ENCODE results near the gene LGALS9. TPM values are rescaled to one million over a fixed set of nuclear protein-coding genes. Genes with fewer than 3 reads are reported as not detected.
"Not testable (repeated sequence)": the region's sequence is repeated elsewhere in the genome, so short reads cannot be mapped to it uniquely, and the experiment has no call there.

Gene LGALS9
- total RNA-seq, 8 experiments from 2014 or later, result 0.16 to 21.7 (median 1.6) TPM

DNA sequence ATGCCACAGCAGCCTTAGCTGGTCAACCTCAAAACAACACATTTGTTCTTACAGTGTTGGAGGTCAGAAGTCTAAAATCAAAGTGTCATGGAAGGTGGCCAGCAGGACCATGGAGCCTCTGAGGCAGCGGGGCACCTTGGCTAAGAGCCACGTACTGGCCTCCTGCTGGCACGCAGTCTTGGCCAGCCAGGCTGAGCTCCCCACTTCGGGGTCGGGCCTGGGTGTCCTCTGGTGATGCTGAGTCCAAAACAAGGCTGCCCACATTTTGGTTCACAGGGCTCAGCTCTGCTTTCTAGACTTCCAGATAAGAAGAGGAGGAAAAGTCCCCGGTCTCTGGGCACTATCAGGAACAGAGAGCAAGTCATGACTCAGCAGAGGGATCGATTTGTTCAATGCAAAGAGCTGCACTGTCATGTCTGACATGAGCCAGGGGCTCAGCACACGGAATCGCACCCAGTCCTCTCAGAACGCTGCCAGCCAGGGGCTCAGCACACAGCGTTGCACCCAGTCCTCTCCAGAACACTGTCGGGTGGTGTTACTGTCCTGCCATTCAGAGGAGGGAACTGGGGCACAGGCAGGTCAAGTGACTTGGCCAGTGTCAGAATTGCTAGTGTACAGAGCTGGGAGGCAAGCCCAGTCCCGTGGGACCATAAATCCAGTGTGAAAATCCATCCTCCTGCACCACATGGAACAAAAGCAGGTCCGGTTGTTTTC, 2.5 kb downstream of the LGALS9 start:
- H3K4me1 ChIP-seq (replicated peaks in 1 of 2), result no peaks in the 10 kb centered on the region
- H3K4me3 ChIP-seq, result no peak overlapping the region
- 60 to 100% (median 84%) methylated on average over 1 to 9 of the region's 14 CpGs; no CpG with 5 or more reads in 4 of the 10 experiments for WGBS, 10 experiments
- in situ Hi-C loops (cut with MboI; ENCODE audit: low pct_unique_long_range_greater_than_20kb in 2 of 9, low sequenced_read_pairs in 9 of 9, unreplicated experiment in 9 of 9), result loop anchor here in 2 of 9 experiments (25.0 kb wide), 4 partner anchors 96 to 371 kb away; no protein-coding TSS in a partner anchor
- peak in 4 of 8 experiments; percentile 7 to 40 (median 24) for ATAC-seq (replicated peaks in 6 of 8)
- no peak overlapping the region for H3K27ac ChIP-seq

DNA sequence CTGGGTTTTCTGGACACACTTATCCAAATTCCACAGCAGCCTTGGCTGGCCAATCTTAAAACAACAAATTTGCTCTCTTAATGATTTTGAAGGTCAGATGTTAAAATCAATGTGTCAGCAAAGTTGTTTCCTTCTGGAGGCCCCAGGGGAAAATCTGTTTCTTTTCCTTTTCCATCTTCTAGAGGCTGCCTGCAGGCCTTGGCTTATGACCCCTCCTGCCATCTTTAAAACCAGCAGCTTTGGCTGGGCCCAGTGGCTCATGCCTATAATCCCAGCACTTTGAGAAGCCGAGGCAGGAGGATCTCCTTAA, 3.0 kb downstream of the LGALS9 start:
- H3K4me3 ChIP-seq, result no peak overlapping the region
- no peak overlapping the region for H3K27ac ChIP-seq
- ATAC-seq (replicated peaks in 6 of 8), result no peak
- no peaks in the 10 kb centered on the region for H3K4me1 ChIP-seq (replicated peaks in 1 of 2)
- in situ Hi-C loops (cut with MboI; ENCODE audit: low pct_unique_long_range_greater_than_20kb in 2 of 9, low sequenced_read_pairs in 9 of 9, unreplicated experiment in 9 of 9), result loop anchor here in 2 of 9 experiments (25.0 kb wide), 4 partner anchors 97 to 372 kb away; no protein-coding TSS in a partner anchor
- WGBS, 10 experiments, result 80 to 100% (median 83%) methylated on average over 1 of the region's 1 CpG; no CpG with 5 or more reads in 7 of the 10 experiments

DNA sequence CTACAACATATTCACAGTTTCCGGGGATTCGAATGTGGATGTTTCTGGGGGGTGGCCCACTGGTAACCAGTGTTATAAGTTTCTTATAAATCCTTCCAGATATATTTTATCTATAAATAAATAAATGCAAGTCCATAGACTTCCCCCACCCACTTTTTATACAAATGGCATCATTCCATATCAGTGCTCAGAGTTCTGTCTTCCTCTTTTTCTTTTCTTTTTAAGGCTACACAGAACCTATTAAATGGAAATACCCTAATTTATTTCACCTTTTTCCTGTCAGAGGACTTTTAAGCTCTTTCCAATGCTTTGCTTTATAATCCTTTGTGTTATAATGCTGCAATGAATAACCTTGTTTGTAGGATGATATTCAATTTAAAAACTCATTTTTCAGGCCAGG, 3.8 kb downstream of the LGALS9 start:
- Histone ChIP-seq H3K27ac (no peak overlapping the region), H3K4me3 (no peak overlapping the region), H3K4me1 (replicated peaks in 1 of 2) (no peaks in the 10 kb centered on the region)
- 93 to 100% (median 100%) methylated on average over 1 to 2 of the region's 2 CpGs; no CpG with 5 or more reads in 1 of the 10 experiments for WGBS, 10 experiments
- ATAC-seq (replicated peaks in 6 of 8), result no peak
- in situ Hi-C loops (cut with MboI; ENCODE audit: low pct_unique_long_range_greater_than_20kb in 2 of 9, low sequenced_read_pairs in 9 of 9, unreplicated experiment in 9 of 9), result loop anchor here in 2 of 9 experiments (25.0 kb wide), 4 partner anchors 97 to 372 kb away; no protein-coding TSS in a partner anchor

DNA sequence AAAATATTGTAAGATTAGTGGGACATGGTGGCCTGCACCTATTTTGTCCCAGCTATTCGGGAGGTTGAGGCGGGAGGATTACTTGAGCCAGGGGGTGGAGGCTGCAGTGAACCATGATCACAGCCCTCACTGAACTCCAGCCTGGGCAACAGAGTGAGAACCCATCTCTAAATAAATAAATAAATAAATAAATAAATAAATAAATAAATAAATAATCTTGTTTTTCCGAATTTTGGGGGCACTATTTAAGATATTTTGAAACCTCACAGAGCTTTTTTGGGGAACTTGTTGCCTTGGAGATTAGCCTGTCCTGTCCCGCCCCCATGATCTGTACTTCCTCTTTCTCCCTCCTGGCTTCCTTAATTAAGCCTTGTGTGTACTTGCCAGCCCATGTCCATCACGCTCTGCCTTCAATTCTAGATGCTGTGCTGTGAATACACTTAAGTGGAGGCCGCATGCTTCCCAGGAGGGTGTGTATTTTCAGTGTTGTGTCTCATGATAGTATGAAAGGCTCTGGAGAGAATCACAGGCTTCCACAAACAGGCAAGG, 4.4 kb downstream of the LGALS9 start:
- no peak for ATAC-seq (replicated peaks in 6 of 8)
- no peak overlapping the region for H3K4me3 ChIP-seq
- in situ Hi-C loops (cut with MboI; ENCODE audit: low pct_unique_long_range_greater_than_20kb in 2 of 9, low sequenced_read_pairs in 9 of 9, unreplicated experiment in 9 of 9), result loop anchor here in 2 of 9 experiments (25.0 kb wide), 4 partner anchors 98 to 373 kb away; no protein-coding TSS in a partner anchor

DNA sequence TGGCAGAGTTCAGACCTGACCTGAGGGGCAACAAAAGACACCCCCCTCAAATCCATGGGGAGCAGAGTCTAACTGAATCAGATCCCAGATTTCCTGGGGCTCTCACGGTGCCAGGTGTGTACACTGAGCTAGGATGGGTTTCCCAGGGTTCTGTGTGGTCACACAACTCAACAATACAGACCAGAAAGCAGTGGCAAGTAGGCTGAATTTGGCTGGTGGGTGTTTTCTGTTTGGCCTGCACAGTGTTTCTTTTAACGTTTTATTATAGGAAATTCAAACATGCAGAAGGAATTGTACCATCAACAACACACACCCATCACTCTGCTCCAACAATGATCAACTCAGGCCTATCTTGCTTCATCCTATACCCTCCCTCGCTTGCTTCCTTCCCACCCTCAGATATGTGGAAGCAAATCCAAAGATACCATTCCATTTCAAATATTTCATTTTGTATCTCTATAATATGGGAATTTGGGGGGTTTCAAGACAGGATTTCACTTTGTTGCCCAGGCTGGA, 5.1 kb downstream of the LGALS9 start:
- WGBS, 10 experiments, result 67 to 100% (median 93%) methylated on average over 1 to 2 of the region's 3 CpGs; no CpG with 5 or more reads in 3 of the 10 experiments
- H3K4me3 ChIP-seq; H3K27ac ChIP-seq; ATAC-seq (replicated peaks in 6 of 8); H3K4me1 ChIP-seq (replicated peaks in 1 of 2): not testable (repeated sequence)
- in situ Hi-C loops (cut with MboI; ENCODE audit: low pct_unique_long_range_greater_than_20kb in 2 of 9, low sequenced_read_pairs in 9 of 9, unreplicated experiment in 9 of 9), result loop anchor here in 2 of 9 experiments (25.0 kb wide), 4 partner anchors 99 to 374 kb away; no protein-coding TSS in a partner anchor

More for the DNA sequence above, 4.4 kb downstream of the LGALS9 start:
- Histone ChIP-seq H3K27ac (no peak overlapping the region), H3K4me1 (replicated peaks in 1 of 2) (no peaks in the 10 kb centered on the region)
- WGBS, 10 experiments, result 26 to 90% (median 87%) methylated on average over 1 to 5 of the region's 6 CpGs; no CpG with 5 or more reads in 2 of the 10 experiments

DNA sequence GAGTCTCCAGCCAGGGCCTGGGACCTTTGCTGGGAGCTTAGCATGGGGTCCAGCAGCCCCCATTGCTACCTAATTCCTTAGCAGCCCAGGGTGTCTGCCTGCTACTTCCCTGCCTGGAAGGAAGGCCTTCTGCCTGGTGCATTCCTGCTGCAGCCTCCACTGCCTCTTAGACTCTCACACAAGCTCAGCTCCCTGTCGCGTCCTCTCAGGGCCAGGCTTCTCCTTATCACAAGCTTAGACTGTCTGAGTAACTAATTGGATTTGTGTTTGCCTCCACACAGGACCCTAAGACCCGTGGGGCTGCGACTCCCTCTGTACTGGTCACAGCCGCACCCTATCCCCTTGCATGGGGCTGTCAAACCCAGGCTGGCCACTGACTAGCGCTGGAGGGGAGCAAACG, 6.8 kb downstream of the LGALS9 start:
- ATAC-seq (replicated peaks in 6 of 8); H3K4me1 ChIP-seq (replicated peaks in 1 of 2); H3K27ac ChIP-seq; H3K4me3 ChIP-seq: not testable (repeated sequence)
- in situ Hi-C loops (cut with MboI; ENCODE audit: low pct_unique_long_range_greater_than_20kb in 2 of 9, low sequenced_read_pairs in 9 of 9, unreplicated experiment in 9 of 9), result loop anchor here in 2 of 9 experiments (25.0 kb wide), 4 partner anchors 99 to 376 kb away; no protein-coding TSS in a partner anchor
- no CpG with 5 or more reads among the region's 7 CpGs for WGBS, 10 experiments

DNA sequence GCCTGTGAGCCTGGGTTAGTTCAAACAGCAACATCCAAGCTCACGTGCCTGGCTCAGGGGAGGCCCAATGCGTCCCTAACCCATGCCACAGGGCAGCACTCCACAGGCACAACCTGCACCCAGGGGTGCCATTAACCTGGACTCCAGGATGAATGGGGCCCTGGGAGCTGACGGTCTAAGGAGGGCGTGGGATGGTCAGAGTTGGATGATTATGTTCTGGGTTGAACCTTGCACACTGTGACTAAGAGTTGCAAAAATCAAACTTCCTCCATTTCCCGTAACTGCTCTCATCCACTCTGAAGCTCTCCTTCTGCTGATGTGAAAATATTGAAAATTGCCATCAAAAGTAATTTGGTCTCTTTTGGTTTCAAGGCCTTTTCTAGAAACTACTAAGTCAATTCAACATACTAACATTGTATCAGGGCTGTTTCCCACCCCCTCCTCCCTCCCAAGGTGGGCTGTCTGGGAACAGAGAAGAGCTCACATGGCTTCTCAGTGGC, 7.5 kb downstream of the LGALS9 start:
- not testable (repeated sequence) for H3K4me3 ChIP-seq; H3K4me1 ChIP-seq (replicated peaks in 1 of 2); H3K27ac ChIP-seq
- in situ Hi-C loops (cut with MboI; ENCODE audit: low pct_unique_long_range_greater_than_20kb in 2 of 9, low sequenced_read_pairs in 9 of 9, unreplicated experiment in 9 of 9), result loop anchor here in 2 of 9 experiments (25.0 kb wide), 4 partner anchors 99 to 376 kb away; no protein-coding TSS in a partner anchor
- no CpG with 5 or more reads among the region's 5 CpGs for WGBS, 10 experiments
- peak in 2 of 8 experiments; percentile 31 to 47 for ATAC-seq (replicated peaks in 6 of 8)

DNA sequence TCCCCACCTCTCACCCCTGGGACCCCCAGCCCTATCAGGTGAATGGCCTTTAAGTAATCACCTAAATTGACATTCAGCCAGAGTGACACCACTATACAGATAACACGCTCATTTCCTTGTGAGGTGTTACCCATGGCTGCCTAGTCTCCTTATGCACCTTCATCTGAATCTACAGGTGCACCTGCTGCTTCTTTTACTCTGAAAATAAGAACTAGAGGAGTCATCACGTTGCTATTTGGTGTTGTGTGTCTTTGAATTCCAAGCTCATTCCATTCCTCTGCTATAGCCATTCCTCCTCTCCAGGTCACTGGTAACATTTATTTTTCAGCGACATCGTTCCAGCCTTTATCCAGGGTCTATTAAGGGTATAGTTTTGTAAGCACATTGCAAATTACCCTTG, 9.8 kb downstream of the LGALS9 start:
- ATAC-seq (replicated peaks in 6 of 8), result no peak
- WGBS, 10 experiments, result 29 to 89% (median 69%) methylated on average over 1 to 4 of the region's 4 CpGs; no CpG with 5 or more reads in 4 of the 10 experiments
- Histone ChIP-seq H3K4me3 (no peak overlapping the region), H3K4me1 (replicated peaks in 1 of 2) (no peaks in the 10 kb centered on the region), H3K27ac (no peak overlapping the region)
- in situ Hi-C loops (cut with MboI; ENCODE audit: low pct_unique_long_range_greater_than_20kb in 2 of 9, low sequenced_read_pairs in 9 of 9, unreplicated experiment in 9 of 9), result loop anchor here in 2 of 9 experiments (25.0 kb wide), 4 partner anchors 97 to 378 kb away; no protein-coding TSS in a partner anchor

DNA sequence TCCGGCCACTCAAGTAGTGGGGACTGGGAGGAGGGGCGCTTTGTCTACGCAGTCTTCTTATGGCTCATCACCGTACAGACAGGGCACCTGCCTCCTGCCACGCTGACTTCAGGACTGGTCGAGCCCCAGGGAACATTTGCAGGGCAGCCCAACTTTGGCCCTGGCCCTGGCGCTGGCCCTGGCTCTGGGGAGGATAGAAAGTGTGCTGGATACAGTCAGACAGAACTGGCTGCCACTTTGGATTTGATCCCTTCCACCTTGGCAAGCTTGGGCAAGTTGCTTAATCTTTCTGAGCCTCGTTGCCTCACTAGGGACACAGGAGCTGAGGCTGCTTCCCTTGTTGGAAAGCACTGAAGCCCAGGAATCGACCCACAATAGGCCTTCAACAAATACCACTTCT, 13.6 kb downstream of the LGALS9 start:
- Histone ChIP-seq H3K4me1 (replicated peaks in 1 of 2) (peaks cover 0 to 5% of the 10 kb centered on the region in 2 donors), H3K4me3 (no peak overlapping the region), H3K27ac (no peak overlapping the region)
- no peak for ATAC-seq (replicated peaks in 6 of 8)
- in situ Hi-C loops (cut with MboI; ENCODE audit: low pct_unique_long_range_greater_than_20kb in 2 of 9, low sequenced_read_pairs in 9 of 9, unreplicated experiment in 9 of 9), result loop anchor here in 2 of 9 experiments (25.0 kb wide), 4 partner anchors 93 to 382 kb away; no protein-coding TSS in a partner anchor
- 76 to 87% (median 80%) methylated on average over 1 to 4 of the region's 9 CpGs; no CpG with 5 or more reads in 4 of the 10 experiments for WGBS, 10 experiments

DNA sequence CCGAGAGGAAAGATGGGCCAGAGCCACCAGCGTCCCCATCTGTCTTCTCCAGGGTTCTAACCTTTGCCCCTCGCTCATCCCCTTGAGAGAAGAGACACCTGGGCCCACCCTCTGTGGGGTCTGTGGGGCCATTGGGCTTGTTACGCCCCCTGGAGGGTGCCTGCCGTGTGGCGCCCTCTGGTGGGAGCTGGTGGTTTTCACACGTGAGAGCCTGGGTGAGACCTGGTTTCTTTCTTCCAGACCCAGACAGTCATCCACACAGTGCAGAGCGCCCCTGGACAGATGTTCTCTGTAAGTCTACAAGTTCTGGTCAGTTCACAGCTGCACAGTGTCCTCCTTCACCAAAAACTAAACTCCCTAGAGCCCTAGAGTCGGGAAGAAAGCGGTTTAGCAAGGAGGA, 14.6 kb downstream of the LGALS9 start:
- not testable (repeated sequence) for H3K4me1 ChIP-seq (replicated peaks in 1 of 2); H3K27ac ChIP-seq; H3K4me3 ChIP-seq
- peak in 2 of 8 experiments; percentile 10 to 34 for ATAC-seq (replicated peaks in 6 of 8)
- 83% methylated on average over 2 of the region's 10 CpGs; no CpG with 5 or more reads in 9 of the 10 experiments for WGBS, 10 experiments
- in situ Hi-C loops (cut with MboI; ENCODE audit: low pct_unique_long_range_greater_than_20kb in 2 of 9, low sequenced_read_pairs in 9 of 9, unreplicated experiment in 9 of 9), result loop anchor here in 2 of 9 experiments (25.0 kb wide), 4 partner anchors 92 to 383 kb away; no protein-coding TSS in a partner anchor

DNA sequence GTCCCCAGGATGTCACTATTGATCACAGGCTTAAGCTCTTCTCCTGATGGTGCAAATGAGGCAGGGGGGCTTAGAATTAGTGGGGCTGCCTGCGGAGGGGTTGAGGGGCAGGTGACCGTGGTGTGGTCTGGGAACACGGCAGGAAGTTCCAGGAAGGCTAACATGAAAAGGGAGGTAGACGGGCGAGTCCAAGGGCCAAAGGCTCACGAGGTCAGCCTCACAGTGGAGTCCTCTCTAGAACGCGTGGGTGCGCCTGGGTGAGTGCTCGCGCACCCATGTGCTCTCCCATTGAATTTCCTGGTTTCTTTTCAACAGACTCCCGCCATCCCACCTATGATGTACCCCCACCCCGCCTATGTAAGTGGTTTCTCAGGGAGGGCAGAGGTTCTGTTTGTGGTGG, 15.2 kb downstream of the LGALS9 start:
- WGBS, 10 experiments, result 90 to 100% (median 100%) methylated on average over 1 to 3 of the region's 13 CpGs; no CpG with 5 or more reads in 7 of the 10 experiments
- Histone ChIP-seq H3K4me1 (replicated peaks in 1 of 2) (peaks cover 0 to 5% of the 10 kb centered on the region in 2 donors), H3K27ac (no peak overlapping the region), H3K4me3 (no peak overlapping the region)
- in situ Hi-C loops (cut with MboI; ENCODE audit: low pct_unique_long_range_greater_than_20kb in 2 of 9, low sequenced_read_pairs in 9 of 9, unreplicated experiment in 9 of 9), result loop anchor here in 2 of 9 experiments (25.0 kb wide), 4 partner anchors 91 to 384 kb away; no protein-coding TSS in a partner anchor
- no peak for ATAC-seq (replicated peaks in 6 of 8)

DNA sequence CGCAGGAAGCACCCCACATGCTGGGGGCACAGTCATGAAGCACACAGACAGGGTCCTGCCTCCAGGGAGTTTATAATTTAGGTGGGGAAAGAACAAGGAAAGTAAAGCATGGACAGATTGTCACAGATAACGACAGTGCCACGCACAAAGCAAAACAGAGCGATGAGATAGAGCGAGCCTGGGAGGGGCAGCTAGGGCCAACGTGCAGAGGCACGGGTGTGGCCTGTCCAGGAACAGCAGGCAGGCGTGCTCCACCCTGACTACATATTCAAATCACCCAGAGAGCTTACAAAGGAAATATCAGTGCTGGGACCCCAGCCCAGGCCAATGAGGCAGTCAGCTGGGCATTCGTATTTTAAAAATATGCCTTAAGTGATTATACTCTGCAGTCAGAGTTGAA, 16.8 kb downstream of the LGALS9 start:
- in situ Hi-C loops (cut with MboI; ENCODE audit: low pct_unique_long_range_greater_than_20kb in 2 of 9, low sequenced_read_pairs in 9 of 9, unreplicated experiment in 9 of 9), result loop anchor here in 2 of 9 experiments (25.0 kb wide), 4 partner anchors 90 to 385 kb away; no protein-coding TSS in a partner anchor
- Histone ChIP-seq H3K4me3 (no peak overlapping the region), H3K27ac (no peak overlapping the region), H3K4me1 (replicated peaks in 1 of 2) (peaks cover 0 to 5% of the 10 kb centered on the region in 2 donors)
- peak in 3 of 8 experiments; percentile 87 to 94 (median 91) for ATAC-seq (replicated peaks in 6 of 8)
- WGBS, 10 experiments, result 0 to 100% (median 48%) methylated on average over 1 to 8 of the region's 9 CpGs; no CpG with 5 or more reads in 2 of the 10 experiments

Data from motor neuron (in vitro differentiated cells).